Left ventricle myocardium inferior (tissue), 1 donor: ENCODE results near the gene ANKRD55. TPM values are rescaled to one million over a fixed set of nuclear protein-coding genes. Genes with fewer than 3 reads are reported as not detected.
A peak's percentile ranks its signal among the peaks of the same experiment; 100 is the strongest.
"Not testable (repeated sequence)": the region's sequence is repeated elsewhere in the genome, so short reads cannot be mapped to it uniquely, and the experiment has no call there.

Source experiments
- DNase-seq: peaks from one replicate; pipeline ENCODE4 v3.0.0-alpha.2; 2020
- H3K27ac ChIP-seq: fragments of 200-600 bp; replicated peaks from 2 replicates; pipeline ENCODE4 v1.8.0; 2021
- H3K27me3 ChIP-seq: fragments of 200-600 bp; 2 replicates; pipeline ENCODE4 v1.8.0; 2021; ENCODE audit warnings: low read depth
- H3K36me3 ChIP-seq: fragments of 200-600 bp; 2 replicates; pipeline ENCODE4 v1.8.0; 2021
- H3K4me1 ChIP-seq: fragments of 200-600 bp; 2 replicates; pipeline ENCODE4 v1.8.0; 2021
- H3K4me3 ChIP-seq: fragments of 200-600 bp; 2 replicates; pipeline ENCODE4 v1.8.0; 2021; ENCODE audit warnings: mild to moderate bottlenecking, moderate library complexity
- H3K9me3 ChIP-seq: fragments of 200-600 bp; replicated peaks from 2 replicates; pipeline ENCODE4 v1.8.0; 2021
- CTCF ChIP-seq: fragments of 200-600 bp; IDR thresholded peaks from 2 replicates; pipeline ENCODE4 v1.8.0; 2021; ENCODE audit warnings: antibody characterized with exemption, mild to moderate bottlenecking, borderline replicate concordance
- intact Hi-C: fragments of 100-400 bp; cut with micrococcal nuclease; formaldehyde crosslinking; loops from one replicate; pipeline ENCODE4 v1.11.0; 2022
- total RNA-seq: library from RNA; stranded (reverse); fragmentation: NEBNext Ultra II Directional; extraction: Animal tissue kit (Norgen Biotek cat#: 25700); gene quantifications from one replicate; pipeline ENCODE4 v1.2.1, GENCODE V29; 2021
- donor health status: DM: no; HTN: yes; CAD: no; lungs with severe emphysema.

ANKRD55 gene
- total RNA-seq, 1 donor from 2014 or later, result 0.27 TPM

- DNase-seq, result no peak
- no peaks in the 10 kb centered on the region for H3K36me3 ChIP-seq
- no peak for TF ChIP-seq CTCF
- no peak overlapping the region for H3K4me3 ChIP-seq
- no peaks in the 10 kb centered on the region for H3K27me3 ChIP-seq
- H3K9me3 ChIP-seq, result peaks cover 11% of the 10 kb centered on the region
- peaks cover 26% of the 10 kb centered on the region for H3K4me1 ChIP-seq
- intact Hi-C loops, result no loop called here
- no peak overlapping the region for H3K27ac ChIP-seq
Measured at GRCh38 chr5:56126487-56127179, 106.5 kb downstream of the ANKRD55 start.

GRCh38 chr5:56123531-56124243, 109.4 kb downstream of the ANKRD55 start:
- Histone ChIP-seq H3K4me3 (no peak overlapping the region), H3K9me3 (no peaks in the 10 kb centered on the region), H3K36me3 (no peaks in the 10 kb centered on the region), H3K4me1 (peaks cover 26% of the 10 kb centered on the region), H3K27me3 (no peaks in the 10 kb centered on the region), H3K27ac (peak overlapping the region; percentile 61)
- TF ChIP-seq CTCF, result no peak
- intact Hi-C loops, result no loop called here
- peak; percentile 62 for DNase-seq

- H3K27me3 ChIP-seq, H3K27ac ChIP-seq, H3K9me3 ChIP-seq, H3K4me3 ChIP-seq, H3K36me3 ChIP-seq, intact Hi-C loops, DNase-seq: not testable (repeated sequence)
- H3K4me1 ChIP-seq, result peaks cover 15% of the 10 kb centered on the region
Measured at GRCh38 chr5:56122360-56122985, 110.7 kb downstream of the ANKRD55 start.

GRCh38 chr5:56119050-56119449, 114.1 kb downstream of the ANKRD55 start:
- no peaks in the 10 kb centered on the region for H3K27me3 ChIP-seq
- H3K9me3 ChIP-seq, result no peaks in the 10 kb centered on the region
- intact Hi-C loops, result no loop called here
- H3K4me3 ChIP-seq, result no peak overlapping the region
- no peaks in the 10 kb centered on the region for H3K36me3 ChIP-seq
- TF ChIP-seq CTCF, result no peak
- H3K27ac ChIP-seq, result no peak overlapping the region
- no peak for DNase-seq
- peaks cover 7% of the 10 kb centered on the region for H3K4me1 ChIP-seq

GRCh38 chr5:56116599-56117141, 116.5 kb downstream of the ANKRD55 start:
- intact Hi-C loops, result no loop called here
- H3K27me3 ChIP-seq, result no peaks in the 10 kb centered on the region
- no peak overlapping the region for H3K4me3 ChIP-seq
- no peak for DNase-seq
- no peak for TF ChIP-seq CTCF
- H3K27ac ChIP-seq, result no peak overlapping the region
- no peaks in the 10 kb centered on the region for H3K4me1 ChIP-seq
- H3K9me3 ChIP-seq, result no peaks in the 10 kb centered on the region
- no peaks in the 10 kb centered on the region for H3K36me3 ChIP-seq
